Activated CD8-positive, alpha-beta T cell treated with anti-CD3 and anti-CD28 coated beads, Interleukin-2, amount 10 ng/mL, durations not matched to agents 7 days and 5 days (primary cell): Measurements from ENCODE around the gene NTM. TPM values are rescaled to one million over a fixed set of nuclear protein-coding genes. Genes with fewer than 3 reads are reported as not detected.

Experiments used
- ATAC-seq: fragments of 150-1000 bp; cut with Tn5 transposase; one replicate; pipeline ENCODE4 v1.10.0; 2021; ENCODE audit warnings: moderate library complexity
- CTCF ChIA-PET: fragments of 350-600 bp; sonication (Branson Sonifier 250); formaldehyde crosslinking; loops from one replicate; lab custom pipeline; 2021; ENCODE audit warnings: antibody characterized with exemption; lab: Charles Lee
- POLR2A ChIA-PET: fragments of 350-600 bp; sonication (Branson Sonifier 250); formaldehyde crosslinking; loops from one replicate; lab custom pipeline; 2021; ENCODE audit warnings: antibody characterized with exemption; lab: Charles Lee
- DNase-seq: peaks from one replicate; pipeline ENCODE4 v3.0.0-alpha.2; 2020
- H3K27ac Mint-ChIP-seq: one replicate; pipeline ENCODE4 v1.8.0; 2021; ENCODE audit warnings: mild to moderate bottlenecking, mixed read lengths
- H3K27me3 Mint-ChIP-seq: one replicate; pipeline ENCODE4 v1.8.0; 2021; ENCODE audit warnings: low read depth, mixed read lengths
- H3K36me3 Mint-ChIP-seq: one replicate; pipeline ENCODE4 v1.8.0; 2021; ENCODE audit warnings: low read depth, mixed read lengths
- H3K4me1 Mint-ChIP-seq: one replicate; pipeline ENCODE4 v1.8.0; 2021; ENCODE audit warnings: low read depth, mixed read lengths
- H3K4me3 Mint-ChIP-seq: one replicate; pipeline ENCODE4 v1.8.0; 2021; ENCODE audit warnings: mild to moderate bottlenecking, mixed read lengths
- H3K9me3 Mint-ChIP-seq: one replicate; pipeline ENCODE4 v1.8.0; 2022; ENCODE audit warnings: mixed read lengths; ENCODE audit not compliant: insufficient read depth
- total RNA-seq, 2 experiments: library from RNA; stranded (reverse); gene quantifications; one replicate each; pipeline ENCODE4 v1.2.3, GENCODE V29; 2021

NTM gene
- total RNA-seq, 2 experiments from 2014 or later, result not detected

GRCh38 chr11:132184079-132184478 is 813.7 kb downstream of the NTM start:
- no peaks in the 10 kb centered on the region for H3K9me3 Mint-ChIP-seq
- no peak overlapping the region for H3K27ac Mint-ChIP-seq
- POLR2A ChIA-PET, result no interaction called here

DNA sequence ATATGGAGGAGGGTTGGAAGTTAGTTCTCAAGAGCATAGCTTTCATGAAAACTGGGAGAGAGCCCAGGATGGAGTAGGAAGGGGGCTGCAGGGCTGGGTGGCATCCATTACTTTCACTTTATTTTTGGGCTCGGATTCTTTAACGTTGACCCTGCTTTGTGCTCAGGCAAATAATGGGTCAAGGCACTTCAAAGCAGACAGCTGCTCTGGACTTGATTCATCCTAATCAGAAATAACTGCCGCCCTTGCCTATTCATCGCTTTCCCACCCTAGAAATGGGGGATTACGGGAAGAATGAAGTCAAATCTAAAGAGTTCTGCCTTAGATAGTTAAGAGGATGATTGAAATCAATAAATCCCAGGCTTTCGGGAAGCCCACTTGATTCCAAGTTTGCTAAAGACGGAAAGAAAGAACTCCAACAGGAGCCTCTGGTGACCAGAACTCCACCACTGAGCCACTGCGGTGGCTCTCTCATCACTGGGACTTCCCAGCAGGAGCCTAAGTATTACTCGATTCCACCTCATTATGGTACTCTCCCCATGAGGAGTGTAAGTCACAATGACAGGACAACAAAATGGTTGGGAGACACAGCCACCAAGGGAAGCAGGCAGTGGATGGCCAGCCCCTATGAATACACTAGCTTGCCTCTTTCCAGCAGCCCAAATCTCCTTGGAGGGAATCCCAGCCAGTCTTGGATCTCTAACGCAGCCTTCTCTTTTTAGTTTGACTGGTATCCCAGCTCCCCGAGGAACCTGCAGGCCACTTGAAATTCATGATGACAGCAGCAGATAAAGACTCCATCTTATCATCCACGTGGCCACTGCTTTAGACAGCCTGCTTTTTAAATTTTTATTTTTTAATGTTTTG is 815.5 kb downstream of the NTM start:
- H3K36me3 Mint-ChIP-seq, result no peaks in the 10 kb centered on the region
- POLR2A ChIA-PET, result no interaction called here

More at GRCh38 chr11:132184079-132184478, 813.7 kb downstream of the NTM start:
- CTCF ChIA-PET, result no interaction called here
- no peak for DNase-seq
- H3K4me1 Mint-ChIP-seq, result no peaks in the 10 kb centered on the region
- H3K36me3 Mint-ChIP-seq, result no peaks in the 10 kb centered on the region
- no peaks in the 10 kb centered on the region for H3K27me3 Mint-ChIP-seq
- ATAC-seq, result no peak
- no peak overlapping the region for H3K4me3 Mint-ChIP-seq

GRCh38 chr11:132186699-132187098 is 816.3 kb downstream of the NTM start:
- ChIA-PET POLR2A (no interaction called here), CTCF (no interaction called here)
- no peaks in the 10 kb centered on the region for H3K27me3 Mint-ChIP-seq
- no peaks in the 10 kb centered on the region for H3K4me1 Mint-ChIP-seq
- ATAC-seq (no peak), DNase-seq (no peak)
- H3K27ac Mint-ChIP-seq, result no peak overlapping the region
- H3K9me3 Mint-ChIP-seq, result no peaks in the 10 kb centered on the region
- H3K4me3 Mint-ChIP-seq, result no peak overlapping the region
- H3K36me3 Mint-ChIP-seq, result no peaks in the 10 kb centered on the region

More for the DNA sequence above, 815.5 kb downstream of the NTM start:
- ATAC-seq (no peak), DNase-seq (no peak)
- Mint-ChIP-seq H3K4me1 (no peaks in the 10 kb centered on the region), H3K9me3 (no peaks in the 10 kb centered on the region), H3K4me3 (no peak overlapping the region), H3K27me3 (no peaks in the 10 kb centered on the region), H3K27ac (no peak overlapping the region)
- CTCF ChIA-PET, result no interaction called here

- Mint-ChIP-seq H3K4me1 (no peaks in the 10 kb centered on the region), H3K27me3 (no peaks in the 10 kb centered on the region), H3K27ac (no peak overlapping the region), H3K9me3 (no peaks in the 10 kb centered on the region), H3K4me3 (no peak overlapping the region), H3K36me3 (no peaks in the 10 kb centered on the region)
- ATAC-seq, result no peak
- no peak for DNase-seq
- CTCF ChIA-PET, result no interaction called here
- POLR2A ChIA-PET, result no interaction called here
Observed at GRCh38 chr11:132187386-132187785, 817.0 kb downstream of the NTM start.

GRCh38 chr11:132187814-132188213 is 817.4 kb downstream of the NTM start:
- no peaks in the 10 kb centered on the region for H3K27me3 Mint-ChIP-seq
- ChIA-PET CTCF (no interaction called here), POLR2A (no interaction called here)
- no peaks in the 10 kb centered on the region for H3K36me3 Mint-ChIP-seq
- H3K27ac Mint-ChIP-seq, result no peak overlapping the region
- no peak overlapping the region for H3K4me3 Mint-ChIP-seq
- H3K4me1 Mint-ChIP-seq, result no peaks in the 10 kb centered on the region
- no peaks in the 10 kb centered on the region for H3K9me3 Mint-ChIP-seq
- no peak for DNase-seq
- ATAC-seq, result no peak

DNA sequence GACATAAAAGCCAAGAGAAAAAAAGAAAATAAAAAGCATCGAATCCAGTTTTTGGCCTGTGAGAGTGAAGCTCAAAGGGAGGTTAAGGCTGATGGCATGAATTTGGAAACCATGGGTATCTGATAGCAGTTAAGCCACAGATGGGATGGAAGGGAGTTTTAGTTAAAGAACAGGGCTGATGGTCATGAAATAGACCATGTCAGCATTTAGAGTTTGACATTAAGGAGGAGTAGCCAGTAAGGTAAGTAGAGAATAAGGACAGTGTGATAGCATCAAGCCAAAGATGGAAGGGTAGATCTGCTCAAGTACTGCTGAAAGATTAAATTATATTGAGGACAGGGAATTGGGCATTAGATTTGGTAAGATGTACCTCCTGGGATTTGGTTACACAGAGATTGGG is 826.5 kb downstream of the NTM start:
- Mint-ChIP-seq H3K9me3 (no peaks in the 10 kb centered on the region), H3K27ac (no peak overlapping the region), H3K4me3 (no peak overlapping the region), H3K36me3 (no peaks in the 10 kb centered on the region), H3K4me1 (no peaks in the 10 kb centered on the region), H3K27me3 (no peaks in the 10 kb centered on the region)
- DNase-seq (no peak), ATAC-seq (no peak)
- ChIA-PET POLR2A (no interaction called here), CTCF (no interaction called here)

GRCh38 chr11:132200353-132200936 is 830.0 kb downstream of the NTM start:
- DNase-seq (no peak), ATAC-seq (no peak)
- Mint-ChIP-seq H3K4me1 (no peaks in the 10 kb centered on the region), H3K9me3 (no peaks in the 10 kb centered on the region), H3K27ac (no peak overlapping the region), H3K36me3 (no peaks in the 10 kb centered on the region), H3K27me3 (no peaks in the 10 kb centered on the region), H3K4me3 (no peak overlapping the region)
- ChIA-PET POLR2A (no interaction called here), CTCF (no interaction called here)

DNA sequence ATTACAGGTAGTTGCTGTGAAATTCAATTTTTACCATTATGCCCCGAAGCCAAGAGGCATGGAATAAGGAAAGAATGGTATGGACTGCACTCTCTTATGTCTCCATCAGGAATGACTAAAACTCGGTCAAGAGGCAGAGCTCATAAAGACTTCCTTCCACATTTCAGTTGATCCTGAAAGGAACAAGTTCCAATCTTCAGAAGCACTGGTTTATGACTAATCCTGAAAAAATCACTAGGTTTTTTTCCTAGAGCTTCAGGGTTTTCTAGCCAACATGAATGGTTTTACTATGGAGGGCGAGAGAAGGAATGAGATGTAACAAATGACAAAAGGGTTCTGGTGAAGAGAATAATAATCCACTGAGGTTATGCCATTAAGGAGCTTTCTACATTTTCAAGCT is 832.2 kb downstream of the NTM start:
- Mint-ChIP-seq H3K27ac (no peak overlapping the region), H3K27me3 (no peaks in the 10 kb centered on the region), H3K9me3 (no peaks in the 10 kb centered on the region), H3K4me3 (no peak overlapping the region), H3K36me3 (no peaks in the 10 kb centered on the region), H3K4me1 (no peaks in the 10 kb centered on the region)
- CTCF ChIA-PET, result no interaction called here
- POLR2A ChIA-PET, result no interaction called here
- DNase-seq (no peak), ATAC-seq (no peak)

DNA sequence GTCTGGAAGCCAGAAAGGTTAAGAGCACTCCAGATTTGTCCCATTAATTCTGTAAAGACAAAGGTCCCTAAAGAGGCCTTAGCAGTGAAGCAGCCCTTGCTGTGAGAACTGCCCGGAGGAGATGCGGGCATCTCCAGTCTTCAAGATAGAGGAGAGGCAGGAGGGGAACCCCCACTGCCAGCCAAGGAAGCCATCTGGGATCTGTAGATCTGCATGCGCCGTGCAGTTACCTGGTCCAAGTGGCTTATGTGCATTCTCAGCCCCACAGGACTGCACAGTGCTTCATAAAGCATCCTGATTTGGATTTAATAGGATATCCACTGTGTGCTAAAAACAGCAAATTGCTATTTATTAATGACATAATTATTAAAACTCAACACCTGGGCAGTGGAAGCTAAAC is 834.6 kb downstream of the NTM start:
- DNase-seq (no peak), ATAC-seq (no peak)
- no peak overlapping the region for H3K27ac Mint-ChIP-seq
- H3K27me3 Mint-ChIP-seq, result no peaks in the 10 kb centered on the region
- ChIA-PET CTCF (no interaction called here), POLR2A (no interaction called here)
- no peaks in the 10 kb centered on the region for H3K9me3 Mint-ChIP-seq
- H3K4me3 Mint-ChIP-seq, result no peak overlapping the region
- no peaks in the 10 kb centered on the region for H3K36me3 Mint-ChIP-seq
- H3K4me1 Mint-ChIP-seq, result no peaks in the 10 kb centered on the region

- Mint-ChIP-seq H3K27ac (no peak overlapping the region), H3K27me3 (no peaks in the 10 kb centered on the region), H3K9me3 (no peaks in the 10 kb centered on the region), H3K36me3 (no peaks in the 10 kb centered on the region), H3K4me1 (no peaks in the 10 kb centered on the region), H3K4me3 (no peak overlapping the region)
- ChIA-PET CTCF (no interaction called here), POLR2A (no interaction called here)
- DNase-seq (no peak), ATAC-seq (no peak)
Observed at GRCh38 chr11:132205496-132205895, 835.1 kb downstream of the NTM start.

GRCh38 chr11:132206993-132207392 is 836.6 kb downstream of the NTM start:
- DNase-seq, result no peak
- no peaks in the 10 kb centered on the region for H3K9me3 Mint-ChIP-seq
- POLR2A ChIA-PET, result no interaction called here

DNA sequence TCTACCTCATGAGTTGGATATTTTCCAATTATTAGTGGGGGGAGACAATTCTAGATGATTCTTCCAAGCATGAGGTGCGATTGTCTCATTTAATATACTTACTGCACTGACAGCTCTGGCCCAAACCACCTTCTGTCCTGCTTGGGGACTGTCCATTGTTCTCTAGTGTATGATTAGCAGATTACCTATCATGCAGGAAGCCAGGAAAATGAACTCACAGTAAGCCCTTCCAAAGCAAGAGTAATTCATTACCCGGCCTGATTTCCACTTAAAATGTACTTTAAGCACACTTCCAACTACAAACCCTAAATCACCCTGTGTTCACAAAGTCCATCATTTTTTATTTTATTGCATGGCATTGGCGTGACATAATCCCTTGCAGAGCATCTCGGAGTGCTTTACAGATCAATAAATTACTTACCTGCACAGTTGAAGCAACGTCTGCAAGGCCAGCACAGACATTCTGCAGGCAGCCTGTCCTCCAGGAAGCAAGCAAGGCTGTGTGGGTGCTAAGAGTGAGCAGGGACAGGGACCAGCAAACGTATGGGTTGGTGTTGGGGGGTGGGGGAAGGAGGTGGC is 838.2 kb downstream of the NTM start:
- ATAC-seq (no peak), DNase-seq (no peak)
- ChIA-PET CTCF (no interaction called here), POLR2A (no interaction called here)
- Mint-ChIP-seq H3K27ac (no peak overlapping the region), H3K4me1 (no peaks in the 10 kb centered on the region), H3K27me3 (no peaks in the 10 kb centered on the region), H3K4me3 (no peak overlapping the region), H3K9me3 (no peaks in the 10 kb centered on the region), H3K36me3 (no peaks in the 10 kb centered on the region)

More at GRCh38 chr11:132206993-132207392, 836.6 kb downstream of the NTM start:
- CTCF ChIA-PET, result no interaction called here
- Mint-ChIP-seq H3K27me3 (no peaks in the 10 kb centered on the region), H3K4me3 (no peak overlapping the region), H3K4me1 (no peaks in the 10 kb centered on the region), H3K36me3 (no peaks in the 10 kb centered on the region), H3K27ac (no peak overlapping the region)
- no peak for ATAC-seq
